ENCODE data around the gene NCOA7. TPM values are rescaled to one million over a fixed set of nuclear protein-coding genes. Genes with fewer than 3 reads are reported as not detected.

Gene NCOA7, protein sequence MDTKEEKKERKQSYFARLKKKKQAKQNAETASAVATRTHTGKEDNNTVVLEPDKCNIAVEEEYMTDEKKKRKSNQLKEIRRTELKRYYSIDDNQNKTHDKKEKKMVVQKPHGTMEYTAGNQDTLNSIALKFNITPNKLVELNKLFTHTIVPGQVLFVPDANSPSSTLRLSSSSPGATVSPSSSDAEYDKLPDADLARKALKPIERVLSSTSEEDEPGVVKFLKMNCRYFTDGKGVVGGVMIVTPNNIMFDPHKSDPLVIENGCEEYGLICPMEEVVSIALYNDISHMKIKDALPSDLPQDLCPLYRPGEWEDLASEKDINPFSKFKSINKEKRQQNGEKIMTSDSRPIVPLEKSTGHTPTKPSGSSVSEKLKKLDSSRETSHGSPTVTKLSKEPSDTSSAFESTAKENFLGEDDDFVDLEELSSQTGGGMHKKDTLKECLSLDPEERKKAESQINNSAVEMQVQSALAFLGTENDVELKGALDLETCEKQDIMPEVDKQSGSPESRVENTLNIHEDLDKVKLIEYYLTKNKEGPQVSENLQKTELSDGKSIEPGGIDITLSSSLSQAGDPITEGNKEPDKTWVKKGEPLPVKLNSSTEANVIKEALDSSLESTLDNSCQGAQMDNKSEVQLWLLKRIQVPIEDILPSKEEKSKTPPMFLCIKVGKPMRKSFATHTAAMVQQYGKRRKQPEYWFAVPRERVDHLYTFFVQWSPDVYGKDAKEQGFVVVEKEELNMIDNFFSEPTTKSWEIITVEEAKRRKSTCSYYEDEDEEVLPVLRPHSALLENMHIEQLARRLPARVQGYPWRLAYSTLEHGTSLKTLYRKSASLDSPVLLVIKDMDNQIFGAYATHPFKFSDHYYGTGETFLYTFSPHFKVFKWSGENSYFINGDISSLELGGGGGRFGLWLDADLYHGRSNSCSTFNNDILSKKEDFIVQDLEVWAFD
- total RNA-seq (2021) (9.0 to 14.4 TPM (median 9.9 TPM) in 3 replicates), Bru-seq, nascent RNA (percentile 59 among the genes with signal in this experiment)
- long read RNA-seq, experiment 1, full-length matches to known transcripts = 10 of 23 reads
- long read RNA-seq, experiment 1, partial matches to known transcripts = 4 of 23 reads
- long read RNA-seq, experiment 1, other reads (novel, unspliced or antisense) = 9 of 23 reads
- long read RNA-seq, experiment 2, full-length matches to known transcripts = 1 of 7 reads
- long read RNA-seq, experiment 2, partial matches to known transcripts = 2 of 7 reads
- long read RNA-seq, experiment 2, other reads (novel, unspliced or antisense) = 4 of 7 reads
- long read RNA-seq, experiment 3, partial matches to known transcripts = 2 of 3 reads
- long read RNA-seq, experiment 3, other reads (novel, unspliced or antisense) = 1 of 3 reads

GRCh38 chr6:125790358-125791150, at the start of gene NCOA7:
TSS of gene NCOA7 (plus strand) at chr6:125790960. CDS start at chr6:125815355, 24,395 bp downstream.
- no peaks in the 10 kb centered on the region for H3K27me3 Mint-ChIP-seq (ENCODE audit: low read depth)
- peak; percentile 86 for DNase-seq (ENCODE audit: low spot score)
- ChIA-PET CTCF (interaction anchor here (0.6 to 6.3 kb wide), 29 partner anchors 9 to 637 kb away, joined by 3 to 46 read pairs (median 4); partner anchors contain the start of genes HEY2, HINT3, TPD52L1 and TRMT11), POLR2A (interaction anchor here (0.6 to 2.9 kb wide), 21 partner anchors 9 to 1483 kb away, joined by 3 to 27 read pairs (median 4); partner anchors contain the start of genes HDDC2 and HINT3)
- H3K4me3 Mint-ChIP-seq = peak within 1 kb of the TSS; percentile 83
- no peaks in the 10 kb centered on the region for H3K36me3 Mint-ChIP-seq
- peak within 1 kb of the TSS; percentile 90 for H3K27ac Mint-ChIP-seq
- peak; percentile 75 for ATAC-seq
- peaks cover 43% of the 10 kb centered on the region for H3K4me1 Mint-ChIP-seq
- H3K9me3 Mint-ChIP-seq = no peaks in the 10 kb centered on the region
- TF ChIP-seq E2F4 (CRISPR knock-in tag; IDR thresholded peaks at IDR 0.05; ENCODE audit: borderline replicate concordance, low read depth) (no peak), ATF1 (CRISPR knock-in tag; IDR thresholded peaks at IDR 0.05) (0 out of 2 replicates have a peak, but pooled peaks have one; percentile 51), OVOL2 (CRISPR knock-in tag; IDR thresholded peaks at IDR 0.05; ENCODE audit: borderline replicate concordance) (no peak), JUN (CRISPR knock-in tag; IDR thresholded peaks at IDR 0.05) (no peak), ZNF671 (CRISPR knock-in tag; IDR thresholded peaks at IDR 0.05) (no peak), FOXJ3 (CRISPR knock-in tag; IDR thresholded peaks at IDR 0.05; ENCODE audit: borderline replicate concordance) (no peak), AR (CRISPR knock-in tag; IDR thresholded peaks at IDR 0.05) (no peak), AFF4 (CRISPR knock-in tag; IDR thresholded peaks at IDR 0.05; ENCODE audit: borderline replicate concordance) (no peak), ZNF138 (CRISPR knock-in tag; conservative IDR thresholded peaks at IDR 0.05) (no peak; the same call in 1 of the 2 replicates), MXD4 (CRISPR knock-in tag; IDR thresholded peaks at IDR 0.05; ENCODE audit: borderline replicate concordance) (peak; percentile 28; the same call in 1 of the 2 replicates), SOX15 (CRISPR knock-in tag; IDR thresholded peaks at IDR 0.05) (no peak), NFYB (CRISPR knock-in tag; conservative IDR thresholded peaks at IDR 0.05; ENCODE audit: low read depth) (no peak), ZNF423 (CRISPR knock-in tag; IDR thresholded peaks at IDR 0.05) (no peak)
- TF ChIP-seq, protein P1, sequence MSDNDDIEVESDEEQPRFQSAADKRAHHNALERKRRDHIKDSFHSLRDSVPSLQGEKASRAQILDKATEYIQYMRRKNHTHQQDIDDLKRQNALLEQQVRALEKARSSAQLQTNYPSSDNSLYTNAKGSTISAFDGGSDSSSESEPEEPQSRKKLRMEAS (CRISPR knock-in tag; IDR thresholded peaks at IDR 0.05) = peak; percentile 55; the same call in 1 of the 2 replicates
- TF ChIP-seq, protein P2, sequence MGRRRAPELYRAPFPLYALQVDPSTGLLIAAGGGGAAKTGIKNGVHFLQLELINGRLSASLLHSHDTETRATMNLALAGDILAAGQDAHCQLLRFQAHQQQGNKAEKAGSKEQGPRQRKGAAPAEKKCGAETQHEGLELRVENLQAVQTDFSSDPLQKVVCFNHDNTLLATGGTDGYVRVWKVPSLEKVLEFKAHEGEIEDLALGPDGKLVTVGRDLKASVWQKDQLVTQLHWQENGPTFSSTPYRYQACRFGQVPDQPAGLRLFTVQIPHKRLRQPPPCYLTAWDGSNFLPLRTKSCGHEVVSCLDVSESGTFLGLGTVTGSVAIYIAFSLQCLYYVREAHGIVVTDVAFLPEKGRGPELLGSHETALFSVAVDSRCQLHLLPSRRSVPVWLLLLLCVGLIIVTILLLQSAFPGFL (CRISPR knock-in tag; IDR thresholded peaks at IDR 0.05; ENCODE audit: borderline replicate concordance) = no peak
- TF ChIP-seq, protein P3, sequence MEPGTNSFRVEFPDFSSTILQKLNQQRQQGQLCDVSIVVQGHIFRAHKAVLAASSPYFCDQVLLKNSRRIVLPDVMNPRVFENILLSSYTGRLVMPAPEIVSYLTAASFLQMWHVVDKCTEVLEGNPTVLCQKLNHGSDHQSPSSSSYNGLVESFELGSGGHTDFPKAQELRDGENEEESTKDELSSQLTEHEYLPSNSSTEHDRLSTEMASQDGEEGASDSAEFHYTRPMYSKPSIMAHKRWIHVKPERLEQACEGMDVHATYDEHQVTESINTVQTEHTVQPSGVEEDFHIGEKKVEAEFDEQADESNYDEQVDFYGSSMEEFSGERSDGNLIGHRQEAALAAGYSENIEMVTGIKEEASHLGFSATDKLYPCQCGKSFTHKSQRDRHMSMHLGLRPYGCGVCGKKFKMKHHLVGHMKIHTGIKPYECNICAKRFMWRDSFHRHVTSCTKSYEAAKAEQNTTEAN (CRISPR knock-in tag; IDR thresholded peaks at IDR 0.05) = no peak
